GM12892 (cell line): ENCODE measurements around the gene ETFA.

ENCODE experiments used
- DNase-seq: peaks from one replicate; pipeline ENCODE4 v3.0.0; 2011; ENCODE audit not compliant: insufficient read length
- FAIRE-seq: peaks from 2 replicates; lab custom pipeline; 2011; peaks lifted over from hg19 to GRCh38; lab: Jason Lieb, UNC
- POLR2A ChIP-seq: IDR thresholded peaks from 2 replicates; pipeline ENCODE4 v1.6.1; 2011; ENCODE audit warnings: low read depth, low read length, control low read depth
- POLR2AphosphoS5 ChIP-seq: IDR thresholded peaks from 2 replicates; pipeline ENCODE4 v1.6.1; 2011; ENCODE audit warnings: low read depth, low read length, control low read depth
- TAF1 ChIP-seq: IDR thresholded peaks from 2 replicates; pipeline ENCODE4 v1.6.1; 2011; ENCODE audit warnings: low read depth, mild to moderate bottlenecking, control low read depth, low read length, borderline replicate concordance

The ETFA gene

GRCh38 chr15:76201536-76202255 is 109.6 kb downstream of the ETFA start:
- FAIRE-seq (no peak), DNase-seq (no peak)

GRCh38 chr15:76200641-76201105 is 110.6 kb downstream of the ETFA start:
- DNase-seq (no peak), FAIRE-seq (no peak)
- TF ChIP-seq POLR2AphosphoS5 (no peak), TAF1 (no peak), POLR2A (no peak)

More at GRCh38 chr15:76201536-76202255, 109.6 kb downstream of the ETFA start:
- TF ChIP-seq POLR2AphosphoS5 (no peak), POLR2A (no peak), TAF1 (no peak)

GRCh38 chr15:76200083-76200465 is 111.2 kb downstream of the ETFA start:
- TF ChIP-seq POLR2AphosphoS5, result no peak
- TF ChIP-seq TAF1, result no peak
- TF ChIP-seq POLR2A, result no peak
- no peak for FAIRE-seq
- no peak for DNase-seq

- DNase-seq, result no peak
- FAIRE-seq, result no peak
- TF ChIP-seq TAF1, result no peak
- no peak for TF ChIP-seq POLR2A
- no peak for TF ChIP-seq POLR2AphosphoS5
Observed at GRCh38 chr15:76199106-76200082, 111.9 kb downstream of the ETFA start.

GRCh38 chr15:76198456-76199105 is 112.7 kb downstream of the ETFA start:
- FAIRE-seq, result no peak
- no peak for DNase-seq
- TF ChIP-seq POLR2A, result no peak
- TF ChIP-seq POLR2AphosphoS5, result no peak
- TF ChIP-seq TAF1, result no peak

GRCh38 chr15:76197703-76198455 is 113.4 kb downstream of the ETFA start:
- FAIRE-seq (no peak), DNase-seq (no peak)
- TF ChIP-seq TAF1 (no peak), POLR2AphosphoS5 (no peak), POLR2A (no peak)

GRCh38 chr15:76196269-76197231 is 114.7 kb downstream of the ETFA start:
- TF ChIP-seq TAF1 (no peak), POLR2AphosphoS5 (no peak), POLR2A (no peak)
- DNase-seq (no peak), FAIRE-seq (no peak)

- FAIRE-seq, result no peak
- no peak for DNase-seq
- TF ChIP-seq TAF1, result no peak
- TF ChIP-seq POLR2AphosphoS5, result no peak
- no peak for TF ChIP-seq POLR2A
Observed at GRCh38 chr15:76195506-76196268, 115.6 kb downstream of the ETFA start.

GRCh38 chr15:76193934-76194333 is 117.3 kb downstream of the ETFA start:
- TF ChIP-seq POLR2AphosphoS5, result no peak
- no peak for FAIRE-seq

More at GRCh38 chr15:76193934-76194333, 117.3 kb downstream of the ETFA start:
- DNase-seq, result no peak
